Lung (tissue), 12 donors: Measurements from ENCODE around the gene COPS9. TPM values are rescaled to one million over a fixed set of nuclear protein-coding genes. Genes with fewer than 3 reads are reported as not detected.

ENCODE experiments used
- ATAC-seq: fragments of 200-7000 bp; cut with Tn5 transposase; one replicate; pipeline ENCODE4 v1.9.1; 2020; ENCODE audit warnings: moderate number of reproducible peaks; ENCODE audit not compliant: insufficient read depth, low FRiP score
- DNase-seq, 3 donors: peaks; one replicate each; pipeline ENCODE4 v3.0.0-alpha.2; 2013 to 2017
- H3K27ac ChIP-seq, 2 donors: one replicate each; pipeline ENCODE4 v1.5.1; 2013; ENCODE audit warnings: mild to moderate bottlenecking in 2 of 2, moderate library complexity in 2 of 2, control low read depth in 1 of 2, inconsistent platforms in 1 of 2, low read depth in 1 of 2, low read length in 1 of 2
- H3K27me3 ChIP-seq, 3 donors: one replicate each; pipeline ENCODE4 v1.5.1; 2013; ENCODE audit warnings: low read length in 2 of 3; ENCODE audit not compliant: control insufficient read depth in 3 of 3, insufficient read depth in 3 of 3
- H3K36me3 ChIP-seq, 4 donors: one replicate each; pipeline ENCODE4 v1.5.1; 2013; ENCODE audit warnings: low read length in 4 of 4, mild to moderate bottlenecking in 1 of 4, moderate library complexity in 1 of 4; ENCODE audit not compliant: control insufficient read depth in 4 of 4, insufficient read depth in 4 of 4
- H3K4me1 ChIP-seq, 5 donors: one replicate each; pipeline ENCODE4 v1.5.1; 2013; ENCODE audit warnings: low read length in 5 of 5, mild to moderate bottlenecking in 2 of 5, moderate library complexity in 1 of 5; ENCODE audit not compliant: control insufficient read depth in 5 of 5, insufficient read depth in 5 of 5
- H3K4me3 ChIP-seq: one replicate; pipeline ENCODE4 v1.5.1; 2013; ENCODE audit warnings: mild to moderate bottlenecking, control low read depth, moderate library complexity
- H3K9ac ChIP-seq, 2 donors: one replicate each; pipeline ENCODE4 v1.5.1; 2013; ENCODE audit warnings: low read length in 2 of 2, control low read depth in 1 of 2; ENCODE audit not compliant: insufficient read depth in 1 of 2
- H3K9me3 ChIP-seq, 4 donors: one replicate each; pipeline ENCODE4 v1.5.1; 2013; ENCODE audit warnings: low read length in 3 of 4, mild to moderate bottlenecking in 1 of 4, moderate library complexity in 1 of 4; ENCODE audit not compliant: control insufficient read depth in 4 of 4, insufficient read depth in 3 of 4
- WGBS, 2 donors: extraction: QIAGEN DNeasy Blood & Tissue Kit; methylation state at CpG; one replicate each; pipeline ENCODE4 v1.1.7; 2013; 5-methylcytosine and 5-hydroxymethylcytosine counted together
- polyA plus RNA-seq, 2 donors: library from polyadenylated mRNA; stranded (reverse); fragments of 200-250 nt; gene quantifications; one replicate each; pipeline ENCODE4 v1.2.1, GENCODE V29; 2013
- total RNA-seq, 2 donors: library from RNA; depleted of rRNA in 1 of 2; stranded (reverse); fragments of >200 nt in 1 of 2; gene quantifications; one replicate each; pipeline ENCODE4 v1.2.1, GENCODE V29; 2014 to 2021
- TF ChIP-seq, protein P1 (sequence below): IDR thresholded peaks from 2 replicates; pipeline ENCODE4 v1.5.1; 2012; ENCODE audit warnings: mild to moderate bottlenecking; ENCODE audit errors: control extremely low read depth, extremely low read depth
- donor health status: control.
- donor health status: control.
- donor health status: Bipolar disorder and iron deficiency.
- donor health status: healthy.
- donor health status: DM: yes; HTN: yes; CAD: no.

The COPS9 gene
- total and polyA plus RNA-seq, 4 donors, result 52.5 to 386 (median 148) TPM

DNA sequence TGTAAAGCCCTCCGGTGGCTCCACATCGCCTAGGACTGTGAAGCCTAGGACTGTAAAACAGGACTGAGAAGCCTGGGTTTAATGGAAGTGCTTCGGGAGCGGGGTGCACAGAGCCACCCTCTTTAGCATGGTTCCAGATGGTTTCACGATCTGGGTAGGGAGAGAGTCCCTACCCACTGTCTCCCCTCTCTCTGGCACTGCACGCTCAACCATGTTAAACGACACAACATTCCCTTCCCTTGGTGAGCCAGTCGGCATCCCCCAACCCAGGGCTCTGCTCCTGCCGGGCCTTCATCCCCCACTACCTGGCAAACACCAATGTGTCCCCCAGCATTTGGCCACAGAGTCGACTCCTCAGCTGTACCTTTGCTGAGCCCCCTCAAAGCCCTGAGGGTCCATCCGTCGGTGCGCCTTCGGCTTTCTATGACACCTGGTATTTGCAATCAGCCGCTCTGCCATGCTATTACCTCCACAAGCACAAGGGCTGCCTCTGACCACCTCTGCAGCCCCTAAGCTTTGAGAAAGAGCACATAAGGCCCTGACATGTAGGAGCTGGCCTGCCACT is 1.1 kb downstream of the COPS9 start:
- no peaks in the 10 kb centered on the region for H3K9me3 ChIP-seq
- no peaks in the 10 kb centered on the region for H3K27me3 ChIP-seq
- TF ChIP-seq, protein P1, sequence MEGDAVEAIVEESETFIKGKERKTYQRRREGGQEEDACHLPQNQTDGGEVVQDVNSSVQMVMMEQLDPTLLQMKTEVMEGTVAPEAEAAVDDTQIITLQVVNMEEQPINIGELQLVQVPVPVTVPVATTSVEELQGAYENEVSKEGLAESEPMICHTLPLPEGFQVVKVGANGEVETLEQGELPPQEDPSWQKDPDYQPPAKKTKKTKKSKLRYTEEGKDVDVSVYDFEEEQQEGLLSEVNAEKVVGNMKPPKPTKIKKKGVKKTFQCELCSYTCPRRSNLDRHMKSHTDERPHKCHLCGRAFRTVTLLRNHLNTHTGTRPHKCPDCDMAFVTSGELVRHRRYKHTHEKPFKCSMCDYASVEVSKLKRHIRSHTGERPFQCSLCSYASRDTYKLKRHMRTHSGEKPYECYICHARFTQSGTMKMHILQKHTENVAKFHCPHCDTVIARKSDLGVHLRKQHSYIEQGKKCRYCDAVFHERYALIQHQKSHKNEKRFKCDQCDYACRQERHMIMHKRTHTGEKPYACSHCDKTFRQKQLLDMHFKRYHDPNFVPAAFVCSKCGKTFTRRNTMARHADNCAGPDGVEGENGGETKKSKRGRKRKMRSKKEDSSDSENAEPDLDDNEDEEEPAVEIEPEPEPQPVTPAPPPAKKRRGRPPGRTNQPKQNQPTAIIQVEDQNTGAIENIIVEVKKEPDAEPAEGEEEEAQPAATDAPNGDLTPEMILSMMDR, result no peak
- peak overlapping the region; percentile 95 for H3K4me3 ChIP-seq
- WGBS, 2 donors, result 83 to 88% methylated on average over 15 of the region's 15 CpGs
- DNase-seq (no peak), ATAC-seq (no peak)
- peaks cover 13 to 33% (median 19%) of the 10 kb centered on the region in 4 donors for H3K36me3 ChIP-seq
- peaks cover 2 to 15% (median 9%) of the 10 kb centered on the region in 5 donors for H3K4me1 ChIP-seq
- peak overlapping the region; percentile 14 to 85 for H3K9ac ChIP-seq
- H3K27ac ChIP-seq, result no peak overlapping the region

DNA sequence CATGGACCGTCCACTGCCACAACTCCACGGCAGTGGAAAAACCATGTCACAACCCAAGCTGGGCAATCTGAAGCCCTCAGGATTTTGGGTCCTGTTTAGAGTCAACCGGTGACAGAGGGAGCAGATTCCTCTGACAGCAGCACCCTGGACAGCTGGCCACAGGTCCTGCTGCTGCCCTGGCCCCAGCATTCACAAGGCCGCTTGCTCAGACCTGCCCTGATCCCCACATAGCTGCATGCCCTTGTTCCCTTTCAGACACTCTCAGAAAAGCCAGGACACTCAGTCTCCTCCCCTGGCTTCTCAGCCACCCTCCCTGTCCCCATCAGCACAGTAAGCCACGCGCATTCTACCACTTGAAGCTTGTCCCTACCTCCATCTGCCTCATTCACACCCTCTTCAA is 1.6 kb downstream of the COPS9 start:
- no peak for ATAC-seq
- no peak for DNase-seq
- Histone ChIP-seq H3K36me3 (peaks cover 15 to 38% (median 21%) of the 10 kb centered on the region in 4 donors), H3K27ac (no peak overlapping the region), H3K9me3 (no peaks in the 10 kb centered on the region), H3K9ac (no peak overlapping the region), H3K4me1 (peaks cover 2 to 15% (median 9%) of the 10 kb centered on the region in 5 donors), H3K4me3 (no peak overlapping the region), H3K27me3 (no peaks in the 10 kb centered on the region)
- TF ChIP-seq, protein P1, result no peak
- WGBS, 2 donors, result 92 to 93% methylated on average over 6 of the region's 6 CpGs

DNA sequence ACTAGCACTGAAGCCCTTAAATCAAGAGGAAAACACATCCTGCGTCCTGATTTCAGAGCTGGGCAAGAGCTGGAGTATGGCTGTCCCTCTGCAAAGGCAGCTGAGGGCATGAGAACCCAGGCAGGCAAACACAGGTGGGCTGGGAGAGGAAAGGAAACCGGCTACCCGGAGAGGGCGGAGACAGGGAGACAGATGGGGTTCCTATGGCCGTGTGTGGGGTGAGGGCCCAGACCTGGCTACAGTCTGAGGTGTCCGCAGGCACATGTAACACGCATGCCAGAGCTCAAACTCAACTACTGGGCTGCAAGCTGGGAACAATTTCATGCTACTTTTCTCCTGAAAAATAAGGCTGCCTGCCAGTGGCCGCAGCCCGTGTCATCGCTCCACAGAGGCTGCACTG is 2.7 kb downstream of the COPS9 start:
- DNase-seq, result no peak
- Histone ChIP-seq H3K27me3 (no peaks in the 10 kb centered on the region), H3K27ac (no peak overlapping the region), H3K4me1 (peaks cover 2 to 15% (median 9%) of the 10 kb centered on the region in 5 donors), H3K9ac (no peak overlapping the region), H3K4me3 (no peak overlapping the region), H3K36me3 (peaks cover 15 to 47% (median 26%) of the 10 kb centered on the region in 4 donors), H3K9me3 (no peaks in the 10 kb centered on the region)
- 92 to 95% methylated on average over 10 of the region's 10 CpGs for WGBS, 2 donors
- no peak for ATAC-seq
- TF ChIP-seq, protein P1, result no peak

DNA sequence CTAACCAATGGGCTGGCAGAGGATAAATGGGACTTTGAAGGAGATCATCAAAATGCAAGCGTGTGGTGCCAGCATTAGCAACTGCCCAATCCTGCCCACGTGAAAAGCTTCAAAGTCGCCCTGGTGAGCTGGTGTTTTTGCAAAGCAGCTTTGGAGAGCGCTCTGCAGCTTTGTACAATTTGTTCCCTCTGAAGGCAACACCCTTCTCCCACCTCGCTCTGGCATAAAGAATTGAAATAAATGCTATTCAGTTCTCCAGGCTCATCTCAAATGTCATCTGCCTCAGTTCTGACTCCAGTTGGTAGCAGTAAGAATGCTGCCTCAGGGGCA is 3.5 kb downstream of the COPS9 start:
- peaks cover 15 to 54% (median 32%) of the 10 kb centered on the region in 4 donors for H3K36me3 ChIP-seq
- H3K4me3 ChIP-seq, result no peak overlapping the region
- H3K27ac ChIP-seq, result no peak overlapping the region
- no peak overlapping the region for H3K9ac ChIP-seq
- TF ChIP-seq, protein P1, result no peak
- WGBS, 2 donors, result 98 to 99% methylated on average over 5 of the region's 5 CpGs
- DNase-seq, result no peak
- H3K27me3 ChIP-seq, result no peaks in the 10 kb centered on the region
- H3K9me3 ChIP-seq, result no peaks in the 10 kb centered on the region
- ATAC-seq, result no peak
- peaks cover 2 to 15% (median 9%) of the 10 kb centered on the region in 5 donors for H3K4me1 ChIP-seq
